SK-N-SH treated with all-trans-retinoic acid at 6 μM for 48 hours (cell line): ENCODE measurements around the gene RGS7.

Source experiments
- ATAC-seq: fragments of 200-7000 bp; cut with Tn5 transposase; 3 replicates; pipeline ENCODE4 v1.9.1; 2020; ENCODE audit warnings: mild to moderate bottlenecking, moderate library complexity
- ARNTL ChIP-seq: fragments of 450-650 bp; formaldehyde crosslinking; IDR thresholded peaks from 2 replicates; pipeline ENCODE4 v1.5.0; 2020; ENCODE audit warnings: low read depth, mild to moderate bottlenecking, moderate library complexity, borderline replicate concordance
- BACH2 ChIP-seq: fragments of 250-450 bp; sonication (Bioruptor Pico); IDR thresholded peaks from 2 replicates; pipeline ENCODE4 v1.9.0; 2021; ENCODE audit warnings: mild to moderate bottlenecking, borderline replicate concordance
- CREB5 ChIP-seq: fragments of 250-450 bp; sonication (Bioruptor Pico); IDR thresholded peaks from 2 replicates; pipeline ENCODE4 v1.5.1; 2020; ENCODE audit warnings: low read depth, mild to moderate bottlenecking, moderate library complexity
- CSDC2 ChIP-seq: fragments of 250-450 bp; sonication (Bioruptor Pico); IDR thresholded peaks from 2 replicates; pipeline ENCODE4 v1.5.0; 2020; ENCODE audit warnings: mild to moderate bottlenecking, moderate library complexity
- CSRNP3 ChIP-seq: fragments of 250-450 bp; sonication (Bioruptor Pico); IDR thresholded peaks from 2 replicates; pipeline ENCODE4 v1.5.1; 2021; ENCODE audit warnings: mild to moderate bottlenecking, moderate library complexity
- ESRRG ChIP-seq: fragments of 250-450 bp; sonication (Bioruptor Pico); IDR thresholded peaks from 2 replicates; pipeline ENCODE4 v1.6.1; 2021; ENCODE audit warnings: mild to moderate bottlenecking
- GLIS3 ChIP-seq: fragments of 250-450 bp; sonication (Bioruptor Pico); IDR thresholded peaks from 2 replicates; pipeline ENCODE4 v1.5.0; 2020; ENCODE audit warnings: mild to moderate bottlenecking, moderate library complexity
- ISL1 ChIP-seq: fragments of 250-450 bp; sonication (Bioruptor Pico); IDR thresholded peaks from 2 replicates; pipeline ENCODE4 v2.1.2; 2022; ENCODE audit warnings: mild to moderate bottlenecking, moderate library complexity
- OSR1 ChIP-seq: fragments of 250-450 bp; sonication (Bioruptor Pico); IDR thresholded peaks from 2 replicates; pipeline ENCODE4 v1.8.0; 2022; ENCODE audit warnings: moderate library complexity, mild to moderate bottlenecking, inconsistent platforms
- PATZ1 ChIP-seq: fragments of 250-450 bp; sonication (Bioruptor Pico); IDR thresholded peaks from 2 replicates; pipeline ENCODE4 v1.8.0; 2020; ENCODE audit warnings: mild to moderate bottlenecking, moderate library complexity, borderline replicate concordance
- POU6F1 ChIP-seq: fragments of 250-450 bp; sonication (Bioruptor Pico); IDR thresholded peaks from 2 replicates; pipeline ENCODE4 v1.8.0; 2021; ENCODE audit warnings: low read depth, mild to moderate bottlenecking, moderate library complexity, borderline replicate concordance
- PPARA ChIP-seq: fragments of 250-450 bp; sonication (Bioruptor Pico); IDR thresholded peaks from 2 replicates; pipeline ENCODE4 v1.5.0; 2020; ENCODE audit warnings: mild to moderate bottlenecking, borderline replicate concordance
- RARB ChIP-seq: fragments of 250-450 bp; sonication (Bioruptor Pico); IDR thresholded peaks from 2 replicates; pipeline ENCODE4 v1.8.0; 2021; ENCODE audit warnings: mild to moderate bottlenecking, moderate library complexity
- SNAI2 ChIP-seq: fragments of 250-450 bp; sonication (Bioruptor Pico); IDR thresholded peaks from 2 replicates; pipeline ENCODE4 v1.5.0; 2020; ENCODE audit warnings: mild to moderate bottlenecking, moderate library complexity
- TCF4 ChIP-seq: fragments of 250-450 bp; sonication (Bioruptor Pico); IDR thresholded peaks from 2 replicates; pipeline ENCODE4 v1.8.0; 2021; ENCODE audit warnings: mild to moderate bottlenecking, moderate library complexity, borderline replicate concordance
- TOX ChIP-seq: fragments of 250-450 bp; sonication (Bioruptor Pico); IDR thresholded peaks from 2 replicates; pipeline ENCODE4 v1.8.0; 2021; ENCODE audit warnings: mild to moderate bottlenecking, moderate library complexity, borderline replicate concordance
- TSHZ2 ChIP-seq: fragments of 250-450 bp; sonication (Bioruptor Pico); IDR thresholded peaks from 2 replicates; pipeline ENCODE4 v1.5.0; 2020; ENCODE audit warnings: mild to moderate bottlenecking, moderate library complexity
- ZC3H10 ChIP-seq: fragments of 250-450 bp; sonication (Bioruptor Pico); IDR thresholded peaks from 2 replicates; pipeline ENCODE4 v1.5.1; 2021; ENCODE audit warnings: mild to moderate bottlenecking, moderate library complexity
- ZFP3 ChIP-seq: fragments of 250-450 bp; sonication (Bioruptor Pico); IDR thresholded peaks from 2 replicates; pipeline ENCODE4 v1.5.0; 2020; ENCODE audit warnings: mild to moderate bottlenecking, moderate library complexity
- ZFP30 ChIP-seq: fragments of 450-650 bp; formaldehyde crosslinking; IDR thresholded peaks from 2 replicates; pipeline ENCODE4 v1.5.0; 2022; ENCODE audit warnings: mild to moderate bottlenecking, moderate library complexity
- ZNF565 ChIP-seq: fragments of 450-650 bp; formaldehyde crosslinking; conservative IDR thresholded peaks from 2 replicates; pipeline ENCODE4 v1.5.0; 2020; ENCODE audit warnings: low read depth, mild to moderate bottlenecking, moderate library complexity
- ZNF70 ChIP-seq: fragments of 450-650 bp; formaldehyde crosslinking; IDR thresholded peaks from 2 replicates; pipeline ENCODE4 v1.5.0; 2020; ENCODE audit warnings: mild to moderate bottlenecking, moderate library complexity
- ZNF8 ChIP-seq: fragments of 450-650 bp; formaldehyde crosslinking; IDR thresholded peaks from 2 replicates; pipeline ENCODE4 v1.5.0; 2020; ENCODE audit warnings: mild to moderate bottlenecking, moderate library complexity

Gene RGS7

GRCh38 chr1:241083285-241083684, 273.7 kb downstream of the RGS7 start:
- TF ChIP-seq BACH2 (CRISPR knock-in tag) (no peak), ZC3H10 (CRISPR knock-in tag) (no peak), ZFP3 (no peak), ESRRG (no peak), CSDC2 (CRISPR knock-in tag) (no peak), ZNF565 (CRISPR knock-in tag) (no peak), ISL1 (CRISPR knock-in tag) (no peak), TCF4 (CRISPR knock-in tag) (no peak)
- ATAC-seq = no peak

- no peak for TF ChIP-seq ZC3H10 (CRISPR knock-in tag)
- no peak for TF ChIP-seq POU6F1 (CRISPR knock-in tag)
- no peak for TF ChIP-seq ARNTL
- TF ChIP-seq PPARA (CRISPR knock-in tag) = no peak
- no peak for TF ChIP-seq ZFP3
- no peak for TF ChIP-seq TCF4 (CRISPR knock-in tag)
- TF ChIP-seq PATZ1 (CRISPR knock-in tag) = no peak
- TF ChIP-seq CREB5 (CRISPR knock-in tag) = no peak
- no peak for TF ChIP-seq RARB (CRISPR knock-in tag)
- TF ChIP-seq ZFP30 (CRISPR knock-in tag) = no peak
- no peak for TF ChIP-seq CSRNP3 (CRISPR knock-in tag)
- no peak for TF ChIP-seq ISL1 (CRISPR knock-in tag)
- no peak for TF ChIP-seq BACH2 (CRISPR knock-in tag)
- ATAC-seq = no peak
Measured at GRCh38 chr1:241081473-241081872, 275.5 kb downstream of the RGS7 start.

GRCh38 chr1:241079459-241079858, 277.5 kb downstream of the RGS7 start:
- no peak for ATAC-seq
- no peak for TF ChIP-seq ESRRG
- TF ChIP-seq CREB5 (CRISPR knock-in tag) = no peak
- TF ChIP-seq TCF4 (CRISPR knock-in tag) = no peak
- no peak for TF ChIP-seq BACH2 (CRISPR knock-in tag)
- no peak for TF ChIP-seq GLIS3 (CRISPR knock-in tag)
- no peak for TF ChIP-seq OSR1 (CRISPR knock-in tag)
- TF ChIP-seq SNAI2 (CRISPR knock-in tag) = no peak
- no peak for TF ChIP-seq PPARA (CRISPR knock-in tag)
- TF ChIP-seq CSRNP3 (CRISPR knock-in tag) = no peak
- no peak for TF ChIP-seq ZC3H10 (CRISPR knock-in tag)
- TF ChIP-seq ZNF565 (CRISPR knock-in tag) = no peak
- TF ChIP-seq RARB (CRISPR knock-in tag) = no peak
- TF ChIP-seq TOX (CRISPR knock-in tag) = no peak
- no peak for TF ChIP-seq ISL1 (CRISPR knock-in tag)
- TF ChIP-seq ZNF70 (CRISPR knock-in tag) = no peak
- no peak for TF ChIP-seq TSHZ2 (CRISPR knock-in tag)
- TF ChIP-seq ZNF8 = no peak
- no peak for TF ChIP-seq ARNTL
- no peak for TF ChIP-seq ZFP3
- TF ChIP-seq POU6F1 (CRISPR knock-in tag) = no peak
- TF ChIP-seq, all 23 proteins: peak for 0
